HL-60/S4 (cell line): ENCODE results near the gene FOXL1.

Experiments used
- in situ Hi-C: fragments of 300-500 bp; cut with MboI; formaldehyde crosslinking; loops from 2 replicates; pipeline ENCODE4 v1.14.3; 2022; ENCODE audit warnings: low sequenced_read_pairs

Gene FOXL1

GRCh38 chr16:86567701-86568581 is 10.4 kb upstream of the FOXL1 start:
- in situ Hi-C loops: loop anchor here (10.0 to 25.0 kb wide), 2 partner anchors 507 to 719 kb away; no protein-coding TSS in a partner anchor

DNA sequence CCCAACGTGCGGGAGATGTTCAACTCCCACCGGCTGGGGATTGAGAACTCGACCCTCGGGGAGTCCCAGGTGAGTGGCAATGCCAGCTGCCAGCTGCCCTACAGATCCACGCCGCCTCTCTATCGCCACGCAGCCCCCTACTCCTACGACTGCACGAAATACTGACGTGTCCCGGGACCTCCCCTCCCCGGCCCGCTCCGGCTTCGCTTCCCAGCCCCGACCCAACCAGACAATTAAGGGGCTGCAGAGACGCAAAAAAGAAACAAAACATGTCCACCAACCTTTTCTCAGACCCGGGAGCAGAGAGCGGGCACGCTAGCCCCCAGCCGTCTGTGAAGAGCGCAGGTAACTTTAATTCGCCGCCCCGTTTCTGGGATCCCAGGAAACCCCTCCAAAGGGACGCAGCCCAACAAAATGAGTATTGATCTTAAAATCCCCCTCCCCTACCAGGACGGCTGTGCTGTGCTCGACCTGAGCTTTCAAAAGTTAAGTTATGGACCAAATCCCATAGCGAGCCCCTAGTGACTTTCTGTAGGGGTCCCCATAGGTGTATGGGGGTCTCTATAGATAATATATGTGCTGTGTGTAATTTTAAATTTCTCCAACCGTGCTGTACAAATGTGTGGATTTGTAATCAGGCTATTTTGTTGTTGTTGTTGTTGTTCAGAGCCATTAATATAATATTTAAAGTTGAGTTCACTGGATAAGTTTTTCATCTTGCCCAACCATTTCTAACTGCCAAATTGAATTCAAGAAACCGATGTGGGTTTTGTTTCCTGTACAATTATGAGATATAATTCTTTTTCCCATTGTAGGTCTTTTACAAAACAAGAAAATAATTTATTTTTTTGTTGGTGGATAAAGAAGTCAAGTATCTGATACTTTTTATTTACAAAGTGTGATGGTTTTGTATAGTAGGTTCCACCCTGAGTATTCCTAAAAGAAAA is 9.4 kb upstream of the FOXL1 start:
- in situ Hi-C loops: loop anchor here (10.0 to 25.0 kb wide), 2 partner anchors 506 to 718 kb away; no protein-coding TSS in a partner anchor

DNA sequence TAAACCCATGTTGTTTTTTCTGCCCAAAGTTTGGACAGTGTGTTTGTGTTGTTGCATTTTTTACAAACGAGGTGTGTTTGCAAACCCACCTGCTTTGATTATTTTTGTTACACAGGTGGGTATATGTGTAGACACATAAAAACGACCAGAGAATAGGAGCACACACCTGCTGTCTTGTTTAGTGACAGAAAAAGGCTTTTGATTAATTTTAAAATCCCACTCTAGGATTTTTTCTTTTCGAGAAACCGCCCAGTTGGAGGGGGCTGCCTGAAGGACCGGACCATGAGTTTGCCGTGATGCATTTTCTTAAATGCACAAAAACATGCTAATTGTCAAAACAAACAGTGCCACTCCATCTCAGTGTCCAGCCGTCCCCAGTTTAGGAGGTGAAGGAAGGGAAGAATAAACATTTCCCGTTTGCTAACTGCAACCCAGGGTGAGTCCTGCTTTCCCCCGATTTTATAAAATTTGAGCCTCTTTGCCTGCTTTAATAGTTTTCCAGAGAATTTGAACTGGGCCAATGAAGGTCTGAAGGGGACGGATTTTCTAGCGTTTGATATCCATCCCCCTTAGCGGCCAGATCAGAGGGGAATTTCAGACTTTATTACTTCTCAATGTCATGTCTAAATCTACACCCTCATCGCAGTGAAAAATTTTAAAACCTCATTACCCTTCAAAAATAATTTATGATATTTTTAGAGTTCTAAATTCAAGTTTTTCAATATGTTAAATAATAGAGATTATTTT is 8.5 kb upstream of the FOXL1 start:
- in situ Hi-C loops: loop anchor here (10.0 to 25.0 kb wide), 2 partner anchors 505 to 717 kb away; no protein-coding TSS in a partner anchor

- in situ Hi-C loops: loop anchor here (25.0 kb wide), 1 partner anchor 716 kb away; no protein-coding TSS in a partner anchor
Measured at GRCh38 chr16:86570558-86571529, 7.5 kb upstream of the FOXL1 start.

DNA sequence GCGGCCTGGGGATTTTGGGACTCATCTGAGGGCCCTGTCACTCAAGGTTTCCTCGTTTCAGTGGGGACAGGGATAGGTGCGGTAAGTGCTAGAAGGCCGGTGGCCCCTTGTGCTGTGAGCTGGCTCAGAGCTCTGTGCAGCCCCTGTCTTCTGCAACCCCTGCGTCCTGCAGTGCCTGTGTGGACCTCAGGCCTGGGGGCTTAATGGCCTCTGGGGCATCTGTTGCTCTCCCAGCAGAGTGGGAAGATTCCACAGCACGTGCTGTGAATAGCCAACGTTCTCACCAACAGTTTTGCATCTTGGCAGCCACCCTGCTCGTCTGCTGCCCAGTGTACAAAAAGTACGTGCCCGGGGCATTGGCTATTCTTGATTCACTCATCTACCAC is 6.8 kb upstream of the FOXL1 start:
- in situ Hi-C loops: loop anchor here (25.0 kb wide), 1 partner anchor 716 kb away; no protein-coding TSS in a partner anchor

GRCh38 chr16:86572041-86572521 is 6.3 kb upstream of the FOXL1 start:
- in situ Hi-C loops: loop anchor here (25.0 kb wide), 1 partner anchor 715 kb away; no protein-coding TSS in a partner anchor

- in situ Hi-C loops: loop anchor here (25.0 kb wide), 1 partner anchor 715 kb away; no protein-coding TSS in a partner anchor
Measured at GRCh38 chr16:86572606-86573005, 5.7 kb upstream of the FOXL1 start.

- in situ Hi-C loops: loop anchor here (25.0 kb wide), 1 partner anchor 714 kb away; no protein-coding TSS in a partner anchor
Measured at GRCh38 chr16:86573215-86573614, 5.1 kb upstream of the FOXL1 start.

DNA sequence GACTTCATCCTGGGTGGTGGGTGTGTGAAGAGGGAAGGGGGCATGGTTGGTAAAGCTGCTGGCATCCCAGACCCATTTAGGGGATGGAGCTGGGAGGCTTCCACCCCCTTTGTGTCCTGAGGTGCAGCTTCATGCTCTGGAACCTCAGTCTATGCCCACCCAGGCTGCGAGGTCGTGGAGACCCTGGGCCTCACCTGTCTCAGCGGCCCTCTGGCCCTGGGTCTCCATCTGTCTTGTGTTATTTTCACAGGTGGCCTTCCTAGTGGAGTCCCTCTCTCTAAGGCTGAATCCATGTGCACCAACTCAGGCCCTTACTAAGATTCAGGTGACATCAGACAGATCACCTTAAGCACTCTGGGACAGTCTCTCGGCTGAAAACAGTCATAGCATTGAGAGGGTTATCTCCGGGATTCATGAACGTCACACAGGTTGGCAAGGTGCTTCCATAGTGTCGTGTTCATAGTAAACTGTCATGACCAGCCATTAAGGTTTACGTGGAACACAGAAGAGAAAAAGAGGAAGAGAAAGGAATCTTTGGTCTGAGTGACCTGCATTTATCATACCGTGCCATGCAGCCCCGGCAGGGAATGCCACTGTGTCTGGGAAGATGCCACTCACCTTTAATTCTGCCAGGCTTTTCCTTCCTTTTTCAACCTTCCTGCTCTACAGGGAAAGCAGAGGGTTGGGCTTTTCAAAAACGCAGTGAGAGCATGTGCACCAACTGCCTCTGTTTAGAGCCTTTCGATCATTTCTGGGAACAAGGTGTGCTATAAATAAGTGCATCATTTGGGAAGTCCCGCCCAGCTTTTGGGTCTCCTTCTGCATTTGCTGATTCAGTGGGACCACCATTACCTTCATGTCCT is 4.5 kb upstream of the FOXL1 start:
- in situ Hi-C loops: loop anchor here (25.0 kb wide), 1 partner anchor 713 kb away; no protein-coding TSS in a partner anchor

GRCh38 chr16:86574646-86575045 is 3.7 kb upstream of the FOXL1 start:
- in situ Hi-C loops: loop anchor here (25.0 kb wide), 1 partner anchor 713 kb away; no protein-coding TSS in a partner anchor

GRCh38 chr16:86575095-86575685 is 3.2 kb upstream of the FOXL1 start:
- in situ Hi-C loops: no loop called here

DNA sequence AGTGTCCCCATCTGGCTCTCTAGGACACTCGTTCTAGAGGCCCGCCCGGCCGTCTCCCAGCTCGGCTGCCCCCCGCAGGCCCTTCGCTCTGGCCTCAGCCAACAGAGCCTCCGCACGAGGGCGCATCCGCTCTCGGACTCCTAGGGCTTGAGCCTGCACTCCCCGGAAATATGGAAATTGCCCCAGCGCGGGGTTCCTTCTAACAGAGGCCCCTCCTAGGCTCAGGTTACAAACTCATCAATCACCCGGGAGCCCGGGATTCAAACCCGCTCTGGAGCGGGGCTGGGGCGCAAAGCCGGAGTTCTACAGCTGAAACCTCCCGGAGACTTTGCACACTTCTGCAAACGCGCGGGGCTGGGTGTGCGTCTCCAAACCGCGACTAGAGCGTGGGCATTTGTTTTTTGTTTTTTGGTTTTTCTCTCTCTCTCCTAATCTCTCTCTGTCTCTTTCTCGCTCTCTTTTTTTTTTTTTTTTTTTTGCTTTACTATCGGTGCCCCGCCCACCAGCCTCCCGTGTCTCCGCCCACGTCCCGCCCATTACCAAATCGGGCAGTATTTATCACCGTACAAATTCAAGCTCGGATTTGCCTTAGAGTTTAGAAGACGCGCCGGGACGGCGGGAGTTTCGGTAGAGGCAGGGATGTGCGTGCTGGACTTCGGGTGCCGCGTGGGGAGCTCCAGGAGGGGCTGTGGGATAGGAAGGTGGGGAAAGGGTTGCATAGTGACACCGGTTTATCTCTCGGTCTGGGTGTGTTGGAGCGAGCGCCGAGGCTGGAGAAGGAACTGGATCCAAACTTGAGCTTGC is 2.4 kb upstream of the FOXL1 start:
- in situ Hi-C loops: no loop called here

GRCh38 chr16:86576591-86577313 is 1.6 kb upstream of the FOXL1 start:
- in situ Hi-C loops: no loop called here

DNA sequence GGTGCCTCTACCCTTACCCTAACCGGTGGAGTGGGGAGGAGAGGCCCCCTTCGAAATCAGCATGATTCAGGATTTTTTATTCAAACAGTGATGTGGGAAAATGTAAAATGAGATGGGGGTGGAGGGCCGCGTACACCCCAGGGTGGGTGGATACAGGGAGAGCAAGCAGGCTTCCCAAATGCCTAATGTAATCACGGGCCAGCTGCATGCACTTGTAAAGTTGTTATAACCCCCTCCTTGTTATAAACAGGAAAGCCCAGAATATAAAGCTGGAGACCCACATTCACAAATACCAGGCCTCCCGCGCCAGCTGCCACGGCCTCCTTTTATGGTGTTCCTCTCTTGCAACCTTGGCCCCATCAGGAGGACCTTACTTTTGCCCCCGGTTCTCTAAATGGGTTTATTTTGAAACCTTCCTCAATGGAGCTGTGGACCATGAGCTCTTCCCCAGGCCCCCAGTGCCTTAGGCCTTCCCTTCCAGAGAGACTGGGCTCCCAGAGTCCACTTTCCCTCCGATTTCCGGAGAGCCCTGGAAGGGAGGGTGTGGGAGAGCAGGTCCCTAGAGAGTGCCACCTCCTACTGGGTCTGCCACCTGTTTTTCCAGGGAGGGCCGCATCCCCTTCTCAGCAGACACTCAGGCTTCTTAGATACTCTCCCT is 906 bp upstream of the FOXL1 start:
- in situ Hi-C loops: no loop called here

- in situ Hi-C loops: no loop called here
Measured at GRCh38 chr16:86578611-86579267, 390 bp downstream of the FOXL1 start.
